ENCODE results near the gene FITM1. TPM values are rescaled to one million over a fixed set of nuclear protein-coding genes. Genes with fewer than 3 reads are reported as not detected.

The FITM1 gene
- total RNA-seq, 4 donors from 2014 or later: 0.78 to 1.3 TPM; not detected in 2

DNA sequence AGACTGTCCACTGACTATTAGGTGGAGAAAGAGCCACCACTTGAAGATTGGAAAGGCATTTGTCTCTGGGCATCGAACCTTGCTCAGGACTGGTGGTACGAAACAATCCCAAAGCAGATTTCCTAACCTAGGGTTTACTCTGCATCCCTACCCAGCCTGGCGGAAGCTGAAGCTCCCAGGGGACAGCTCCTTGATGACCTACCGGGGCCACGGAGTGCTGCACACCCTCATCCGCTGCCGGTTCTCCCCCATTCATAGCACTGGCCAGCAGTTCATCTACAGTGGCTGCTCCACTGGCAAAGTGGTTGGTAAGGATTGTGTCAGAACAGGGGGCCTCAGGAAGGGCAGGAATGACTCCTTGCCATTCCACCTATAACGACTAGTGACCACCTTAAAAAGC, 9.2 kb upstream of the FITM1 start:
- H3K36me3 ChIP-seq: peaks cover 3 to 81% (median 41%) of the 10 kb centered on the region in 3 donors
- 93% methylated on average over 8 of the region's 8 CpGs for WGBS, 2 donors
- DNase-seq (ENCODE audit: low spot score in 2 of 2): no peak

GRCh38 chr14:24122416-24122815, 8.0 kb upstream of the FITM1 start:
- DNase-seq (ENCODE audit: low spot score in 2 of 2): no peak
- no peaks in the 10 kb centered on the region for H3K9me3 ChIP-seq
- no peak overlapping the region for H3K4me3 ChIP-seq
- 90 to 91% methylated on average over 4 of the region's 4 CpGs for WGBS, 2 donors
- H3K4me1 ChIP-seq: no peaks in the 10 kb centered on the region
- no peak for TF ChIP-seq EP300 (IDR thresholded peaks at IDR 0.05)
- TF ChIP-seq POLR2A (IDR thresholded peaks at IDR 0.05): no peak
- TF ChIP-seq CTCF (IDR thresholded peaks at IDR 0.05): no peak
- H3K27ac ChIP-seq: no peak overlapping the region
- H3K27me3 ChIP-seq: no peaks in the 10 kb centered on the region
- peaks cover 3 to 73% (median 36%) of the 10 kb centered on the region in 3 donors for H3K36me3 ChIP-seq

More for the DNA sequence above, 9.2 kb upstream of the FITM1 start:
- Histone ChIP-seq H3K4me1 (peaks cover 0 to 5% (median 4%) of the 10 kb centered on the region in 4 donors), H3K4me3 (no peak overlapping the region), H3K27me3 (no peaks in the 10 kb centered on the region), H3K27ac (no peak overlapping the region), H3K9me3 (no peaks in the 10 kb centered on the region)
- TF ChIP-seq CTCF (IDR thresholded peaks at IDR 0.05): no peak
- TF ChIP-seq POLR2A (IDR thresholded peaks at IDR 0.05): no peak
- no peak for TF ChIP-seq EP300 (IDR thresholded peaks at IDR 0.05)

GRCh38 chr14:24122898-24123297, 7.6 kb upstream of the FITM1 start:
- Histone ChIP-seq H3K36me3 (peaks cover 3 to 68% (median 31%) of the 10 kb centered on the region in 3 donors), H3K4me1 (no peaks in the 10 kb centered on the region)
- no peak for DNase-seq (ENCODE audit: low spot score in 2 of 2)

DNA sequence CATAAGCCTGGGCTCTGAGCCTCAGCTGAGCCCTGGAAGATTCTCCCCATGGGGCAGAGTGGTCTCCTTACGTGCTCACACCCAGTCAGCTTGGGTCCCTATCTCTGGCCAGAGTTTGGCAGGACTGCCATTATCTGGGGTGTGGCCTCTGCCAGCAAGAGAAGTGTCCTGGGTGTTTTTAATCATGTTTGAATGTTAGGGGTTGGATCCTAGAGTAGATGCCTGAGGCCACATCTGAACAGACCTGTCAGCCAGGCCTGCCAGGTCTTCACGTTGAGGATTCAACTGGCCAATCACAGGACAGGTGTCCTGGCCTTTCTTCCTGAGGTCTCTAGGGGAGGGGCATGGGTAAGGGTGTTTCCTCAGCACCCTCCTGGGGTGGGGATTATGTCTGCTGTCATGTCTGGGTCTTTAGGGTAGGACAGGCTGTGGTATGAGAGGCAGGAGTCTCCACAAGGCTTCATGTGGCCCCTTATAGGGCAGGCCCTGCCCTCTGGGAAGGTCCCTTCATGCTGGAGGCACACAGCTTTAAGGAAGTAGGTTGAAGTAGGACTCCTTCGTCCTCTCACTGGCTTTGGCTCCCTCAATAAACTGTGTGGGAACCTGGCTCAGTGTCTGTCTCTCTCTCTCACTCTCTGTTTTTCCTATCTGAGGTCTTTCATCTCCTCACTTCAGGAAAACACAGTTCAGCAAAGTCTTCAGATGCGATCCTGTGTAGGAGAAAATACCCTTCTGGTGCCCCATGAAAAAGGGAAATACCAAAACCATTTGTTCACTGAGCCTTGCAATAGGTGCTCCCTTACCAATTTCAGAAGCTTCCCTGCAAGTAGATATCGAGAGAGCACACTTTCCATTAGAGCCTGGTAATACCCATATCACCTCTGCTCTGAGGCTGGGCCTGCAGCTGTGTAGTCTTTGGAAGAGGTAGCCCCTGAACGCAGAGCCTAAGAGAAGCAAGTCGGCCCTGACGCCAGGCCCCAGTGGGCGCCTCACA, 6.7 kb upstream of the FITM1 start:
- 87 to 92% methylated on average over 9 of the region's 9 CpGs for WGBS, 2 donors
- no peak for DNase-seq (ENCODE audit: low spot score in 2 of 2)
- no peaks in the 10 kb centered on the region for H3K9me3 ChIP-seq
- H3K27ac ChIP-seq: no peak overlapping the region
- H3K4me3 ChIP-seq: no peak overlapping the region
- TF ChIP-seq POLR2A (IDR thresholded peaks at IDR 0.05): no peak
- TF ChIP-seq CTCF (IDR thresholded peaks at IDR 0.05): no peak
- no peak for TF ChIP-seq EP300 (IDR thresholded peaks at IDR 0.05)
- no peaks in the 10 kb centered on the region for H3K4me1 ChIP-seq
- H3K36me3 ChIP-seq: peaks cover 3 to 60% (median 25%) of the 10 kb centered on the region in 3 donors
- no peaks in the 10 kb centered on the region for H3K27me3 ChIP-seq

More at GRCh38 chr14:24122898-24123297, 7.6 kb upstream of the FITM1 start:
- Histone ChIP-seq H3K9me3 (no peaks in the 10 kb centered on the region), H3K27ac (no peak overlapping the region), H3K27me3 (no peaks in the 10 kb centered on the region), H3K4me3 (no peak overlapping the region)
- no peak for TF ChIP-seq EP300 (IDR thresholded peaks at IDR 0.05)
- no peak for TF ChIP-seq POLR2A (IDR thresholded peaks at IDR 0.05)
- TF ChIP-seq CTCF (IDR thresholded peaks at IDR 0.05): no peak
- WGBS, 2 donors: 87 to 90% methylated on average over 8 of the region's 8 CpGs

- no peak overlapping the region for H3K27ac ChIP-seq
- no peaks in the 10 kb centered on the region for H3K4me1 ChIP-seq
- no peaks in the 10 kb centered on the region for H3K9me3 ChIP-seq
- H3K36me3 ChIP-seq: peaks cover 0 to 35% (median 5%) of the 10 kb centered on the region in 3 donors
- H3K4me3 ChIP-seq: no peak overlapping the region
- no peaks in the 10 kb centered on the region for H3K27me3 ChIP-seq
- TF ChIP-seq POLR2A (IDR thresholded peaks at IDR 0.05) (no peak), EP300 (IDR thresholded peaks at IDR 0.05) (no peak), CTCF (IDR thresholded peaks at IDR 0.05) (no peak)
- no peak for DNase-seq (ENCODE audit: low spot score in 2 of 2)
These were observed 3.5 kb upstream of the FITM1 start for GRCh38 chr14:24126939-24127338.
